ENCODE measurements around the gene MTNR1B. TPM values are rescaled to one million over a fixed set of nuclear protein-coding genes. Genes with fewer than 3 reads are reported as not detected.

The MTNR1B gene
- total and polyA plus RNA-seq, 4 donors = not detected

GRCh38 chr11:92964471-92964870, 5.0 kb upstream of the MTNR1B start:
- H3K4me3 ChIP-seq = no peak overlapping the region
- H3K9me3 ChIP-seq (ENCODE audit: control insufficient read depth in 4 of 4, insufficient read depth in 3 of 4, low read length in 3 of 4) = peaks cover 0 to under 1% (median 0%) of the 10 kb centered on the region in 4 donors
- no peak overlapping the region for H3K27ac ChIP-seq (ENCODE audit: low read depth in 1 of 2, low read length in 1 of 2)
- no peak overlapping the region for H3K9ac ChIP-seq (ENCODE audit: insufficient read depth in 1 of 2, low read length in 2 of 2)
- TF ChIP-seq CTCF (IDR thresholded peaks at IDR 0.05; ENCODE audit: control extremely low read depth, extremely low read depth) = no peak
- no peaks in the 10 kb centered on the region for H3K36me3 ChIP-seq (ENCODE audit: control insufficient read depth in 4 of 4, insufficient read depth in 4 of 4, low read length in 4 of 4)
- WGBS, 2 donors = 70 to 85% methylated on average over 8 of the region's 8 CpGs
- H3K27me3 ChIP-seq (ENCODE audit: control insufficient read depth in 3 of 3, insufficient read depth in 3 of 3, low read length in 2 of 3) = peaks cover 2 to 24% (median 22%) of the 10 kb centered on the region in 3 donors
- no peak for ATAC-seq (ENCODE audit: insufficient read depth, low FRiP score)
- DNase-seq = no peak
- peaks cover 0 to 2% (median 0%) of the 10 kb centered on the region in 5 donors for H3K4me1 ChIP-seq (ENCODE audit: control insufficient read depth in 5 of 5, insufficient read depth in 5 of 5, low read length in 5 of 5)

GRCh38 chr11:92965196-92965595, 4.3 kb upstream of the MTNR1B start:
- Histone ChIP-seq H3K4me3 (no peak overlapping the region), H3K27ac (ENCODE audit: low read depth in 1 of 2, low read length in 1 of 2) (no peak overlapping the region), H3K36me3 (ENCODE audit: control insufficient read depth in 4 of 4, insufficient read depth in 4 of 4, low read length in 4 of 4) (no peaks in the 10 kb centered on the region), H3K4me1 (ENCODE audit: control insufficient read depth in 5 of 5, insufficient read depth in 5 of 5, low read length in 5 of 5) (peaks cover 0 to 4% (median 0%) of the 10 kb centered on the region in 5 donors), H3K9ac (ENCODE audit: insufficient read depth in 1 of 2, low read length in 2 of 2) (no peak overlapping the region), H3K27me3 (ENCODE audit: control insufficient read depth in 3 of 3, insufficient read depth in 3 of 3, low read length in 2 of 3) (peaks cover 7 to 30% (median 25%) of the 10 kb centered on the region in 3 donors), H3K9me3 (ENCODE audit: control insufficient read depth in 4 of 4, insufficient read depth in 3 of 4, low read length in 3 of 4) (peaks cover 0 to 5% (median 0%) of the 10 kb centered on the region in 4 donors)
- WGBS, 2 donors = 73 to 80% methylated on average over 2 of the region's 2 CpGs
- TF ChIP-seq CTCF (IDR thresholded peaks at IDR 0.05; ENCODE audit: control extremely low read depth, extremely low read depth) = no peak
- DNase-seq (no peak), ATAC-seq (ENCODE audit: insufficient read depth, low FRiP score) (no peak)

GRCh38 chr11:92967178-92967577, 2.3 kb upstream of the MTNR1B start:
- Histone ChIP-seq H3K9me3 (ENCODE audit: control insufficient read depth in 4 of 4, insufficient read depth in 3 of 4, low read length in 3 of 4) (peaks cover 0 to 7% (median 0%) of the 10 kb centered on the region in 4 donors), H3K9ac (ENCODE audit: insufficient read depth in 1 of 2, low read length in 2 of 2) (no peak overlapping the region), H3K4me3 (no peak overlapping the region), H3K36me3 (ENCODE audit: control insufficient read depth in 4 of 4, insufficient read depth in 4 of 4, low read length in 4 of 4) (no peaks in the 10 kb centered on the region), H3K4me1 (ENCODE audit: control insufficient read depth in 5 of 5, insufficient read depth in 5 of 5, low read length in 5 of 5) (peaks cover 0 to 4% (median 0%) of the 10 kb centered on the region in 5 donors), H3K27me3 (ENCODE audit: control insufficient read depth in 3 of 3, insufficient read depth in 3 of 3, low read length in 2 of 3) (peaks cover 11 to 36% (median 25%) of the 10 kb centered on the region in 3 donors), H3K27ac (ENCODE audit: low read depth in 1 of 2, low read length in 1 of 2) (no peak overlapping the region)
- TF ChIP-seq CTCF (IDR thresholded peaks at IDR 0.05; ENCODE audit: control extremely low read depth, extremely low read depth) = no peak
- ATAC-seq (ENCODE audit: insufficient read depth, low FRiP score) (no peak), DNase-seq (no peak)
- WGBS, 2 donors = 90% methylated on average over 2 of the region's 2 CpGs

GRCh38 chr11:92967867-92968266, 1.6 kb upstream of the MTNR1B start:
- no peak overlapping the region for H3K9ac ChIP-seq (ENCODE audit: insufficient read depth in 1 of 2, low read length in 2 of 2)
- H3K27ac ChIP-seq (ENCODE audit: low read depth in 1 of 2, low read length in 1 of 2) = no peak overlapping the region
- ATAC-seq (ENCODE audit: insufficient read depth, low FRiP score) (no peak), DNase-seq (no peak)
- peaks cover 11 to 36% (median 25%) of the 10 kb centered on the region in 3 donors for H3K27me3 ChIP-seq (ENCODE audit: control insufficient read depth in 3 of 3, insufficient read depth in 3 of 3, low read length in 2 of 3)
- WGBS, 2 donors = 86 to 96% methylated on average over 2 of the region's 2 CpGs
- peaks cover 0 to 4% (median 0%) of the 10 kb centered on the region in 5 donors for H3K4me1 ChIP-seq (ENCODE audit: control insufficient read depth in 5 of 5, insufficient read depth in 5 of 5, low read length in 5 of 5)
- no peak for TF ChIP-seq CTCF (IDR thresholded peaks at IDR 0.05; ENCODE audit: control extremely low read depth, extremely low read depth)
- no peak overlapping the region for H3K4me3 ChIP-seq
- H3K36me3 ChIP-seq (ENCODE audit: control insufficient read depth in 4 of 4, insufficient read depth in 4 of 4, low read length in 4 of 4) = no peaks in the 10 kb centered on the region
- peaks cover 0 to 7% (median 0%) of the 10 kb centered on the region in 4 donors for H3K9me3 ChIP-seq (ENCODE audit: control insufficient read depth in 4 of 4, insufficient read depth in 3 of 4, low read length in 3 of 4)

Data from lung (tissue), 12 donors.